Nephron progenitor cell (in vitro differentiated cells): ENCODE data around the gene NBEA.

Source experiments
- DNase-seq: peaks from one replicate; pipeline ENCODE4 v3.0.0; 2021
- H3K27ac Mint-ChIP-seq: 2 replicates; pipeline ENCODE4 v1.8.0; 2021; ENCODE audit warnings: mild to moderate bottlenecking, moderate library complexity, mixed read lengths
- H3K27me3 Mint-ChIP-seq: 2 replicates; pipeline ENCODE4 v1.8.0; 2021; ENCODE audit warnings: mild to moderate bottlenecking, low read depth, mixed read lengths; ENCODE audit not compliant: poor library complexity
- H3K36me3 Mint-ChIP-seq: 2 replicates; pipeline ENCODE4 v1.8.0; 2021; ENCODE audit warnings: low read depth, mixed read lengths
- H3K4me1 Mint-ChIP-seq: 2 replicates; pipeline ENCODE4 v1.8.0; 2021; ENCODE audit warnings: mixed read lengths
- H3K4me3 Mint-ChIP-seq: 2 replicates; pipeline ENCODE4 v1.8.0; 2021; ENCODE audit warnings: mild to moderate bottlenecking, moderate library complexity, mixed read lengths
- H3K9me3 Mint-ChIP-seq: 2 replicates; pipeline ENCODE4 v1.8.0; 2021; ENCODE audit warnings: mild to moderate bottlenecking, moderate library complexity, mixed read lengths
- CTCF ChIP-seq: fragments of 200-600 bp; sonication (generic); IDR thresholded peaks from 2 replicates; pipeline ENCODE4 v1.5.0; 2021; ENCODE audit warnings: antibody characterized with exemption

Gene NBEA

GRCh38 chr13:35457258-35457657, 515.2 kb downstream of the NBEA start:
- H3K4me1 Mint-ChIP-seq: no peaks in the 10 kb centered on the region
- DNase-seq: no peak
- H3K4me3 Mint-ChIP-seq: no peak overlapping the region
- no peak overlapping the region for H3K27ac Mint-ChIP-seq
- no peaks in the 10 kb centered on the region for H3K27me3 Mint-ChIP-seq
- no peak for TF ChIP-seq CTCF
- no peaks in the 10 kb centered on the region for H3K9me3 Mint-ChIP-seq
- H3K36me3 Mint-ChIP-seq: no peaks in the 10 kb centered on the region

GRCh38 chr13:35460061-35460460, 518.0 kb downstream of the NBEA start:
- Mint-ChIP-seq H3K36me3 (no peaks in the 10 kb centered on the region), H3K27me3 (no peaks in the 10 kb centered on the region), H3K4me1 (no peaks in the 10 kb centered on the region), H3K27ac (no peak overlapping the region), H3K9me3 (no peaks in the 10 kb centered on the region), H3K4me3 (no peak overlapping the region)
- DNase-seq: no peak
- TF ChIP-seq CTCF: no peak

GRCh38 chr13:35465371-35465770, 523.3 kb downstream of the NBEA start:
- H3K27ac Mint-ChIP-seq: no peak overlapping the region
- H3K4me3 Mint-ChIP-seq: no peak overlapping the region
- no peak for DNase-seq
- no peaks in the 10 kb centered on the region for H3K9me3 Mint-ChIP-seq
- H3K4me1 Mint-ChIP-seq: peaks cover 19% of the 10 kb centered on the region
- TF ChIP-seq CTCF: no peak
- peaks cover 17% of the 10 kb centered on the region for H3K27me3 Mint-ChIP-seq
- no peaks in the 10 kb centered on the region for H3K36me3 Mint-ChIP-seq

GRCh38 chr13:35468195-35468594, 526.1 kb downstream of the NBEA start:
- no peak for DNase-seq
- Mint-ChIP-seq H3K36me3 (no peaks in the 10 kb centered on the region), H3K4me1 (peaks cover 31% of the 10 kb centered on the region), H3K27me3 (peaks cover 45% of the 10 kb centered on the region), H3K4me3 (no peak overlapping the region), H3K27ac (no peak overlapping the region), H3K9me3 (no peaks in the 10 kb centered on the region)
- TF ChIP-seq CTCF: no peak

- no peak overlapping the region for H3K27ac Mint-ChIP-seq
- no peaks in the 10 kb centered on the region for H3K9me3 Mint-ChIP-seq
- H3K36me3 Mint-ChIP-seq: no peaks in the 10 kb centered on the region
- peak overlapping the region; percentile 84 for H3K4me3 Mint-ChIP-seq
- DNase-seq: no peak
- no peak for TF ChIP-seq CTCF
- H3K4me1 Mint-ChIP-seq: peaks cover 38% of the 10 kb centered on the region
- H3K27me3 Mint-ChIP-seq: peaks cover 62% of the 10 kb centered on the region
Observed at GRCh38 chr13:35469806-35470525, 527.9 kb downstream of the NBEA start.
